ENCODE results near the gene TNFRSF13B.
"Not testable (repeated sequence)": the region's sequence is repeated elsewhere in the genome, so short reads cannot be mapped to it uniquely, and the experiment has no call there.

The TNFRSF13B gene

GRCh38 chr17:17004997-17005614, 33.2 kb upstream of the TNFRSF13B start:
- not testable (repeated sequence) for DNase-seq

GRCh38 chr17:17004251-17004996, 32.5 kb upstream of the TNFRSF13B start:
- no peak for DNase-seq

GRCh38 chr17:17002731-17003715, 31.1 kb upstream of the TNFRSF13B start:
- DNase-seq, result not testable (repeated sequence)

- peak; percentile 86 for DNase-seq
Measured at GRCh38 chr17:17001874-17002520, 30.1 kb upstream of the TNFRSF13B start.

- no peak for DNase-seq
Measured at GRCh38 chr17:17001076-17001777, 29.3 kb upstream of the TNFRSF13B start.

GRCh38 chr17:16999931-17000625, 28.2 kb upstream of the TNFRSF13B start:
- no peak for DNase-seq

GRCh38 chr17:16997514-16998429, 25.9 kb upstream of the TNFRSF13B start:
- DNase-seq, result peak; percentile 60

GRCh38 chr17:16996726-16997125, 24.8 kb upstream of the TNFRSF13B start:
- DNase-seq, result not testable (repeated sequence)

GRCh38 chr17:16995930-16996329, 24.0 kb upstream of the TNFRSF13B start:
- no peak for DNase-seq

GRCh38 chr17:16994631-16995030, 22.7 kb upstream of the TNFRSF13B start:
- no peak for DNase-seq

GRCh38 chr17:16991349-16992009, 19.6 kb upstream of the TNFRSF13B start:
- DNase-seq, result peak; percentile 88

GRCh38 chr17:16989953-16990860, 18.3 kb upstream of the TNFRSF13B start:
- no peak for DNase-seq

- peak; percentile 31 for DNase-seq
Measured at GRCh38 chr17:16989230-16989952, 17.5 kb upstream of the TNFRSF13B start.

- no peak for DNase-seq
Measured at GRCh38 chr17:16988749-16989229, 16.9 kb upstream of the TNFRSF13B start.

GRCh38 chr17:16987830-16988601, 16.1 kb upstream of the TNFRSF13B start:
- peak; percentile 91 for DNase-seq

- no peak for DNase-seq
Measured at GRCh38 chr17:16987066-16987829, 15.3 kb upstream of the TNFRSF13B start.
